Esophagus (tissue), 2 donors: Measurements from ENCODE around the gene USP51. TPM values are rescaled to one million over a fixed set of nuclear protein-coding genes. Genes with fewer than 3 reads are reported as not detected.
"Not testable (repeated sequence)": the region's sequence is repeated elsewhere in the genome, so short reads cannot be mapped to it uniquely, and the experiment has no call there.

ENCODE experiments used
- H3K27ac ChIP-seq, 2 donors: one replicate each; pipeline ENCODE4 v1.5.1; 2013; ENCODE audit warnings: low read depth in 2 of 2, mild to moderate bottlenecking in 2 of 2, inconsistent platforms in 1 of 2, low read length in 1 of 2, moderate library complexity in 1 of 2
- H3K27me3 ChIP-seq, 2 donors: one replicate each; pipeline ENCODE4 v1.6.1; 2013; ENCODE audit warnings: low read length in 2 of 2, control low read depth in 1 of 2, mild to moderate bottlenecking in 1 of 2; ENCODE audit not compliant: insufficient read depth in 2 of 2, control insufficient read depth in 1 of 2
- H3K36me3 ChIP-seq, 2 donors: one replicate each; pipeline ENCODE4 v1.6.1; 2013; ENCODE audit warnings: low read length in 1 of 2; ENCODE audit not compliant: control insufficient read depth in 2 of 2, insufficient read depth in 2 of 2
- H3K4me1 ChIP-seq, 2 donors: one replicate each; pipeline ENCODE4 v1.6.1; 2013; ENCODE audit warnings: low read length in 1 of 2; ENCODE audit not compliant: control insufficient read depth in 2 of 2, insufficient read depth in 2 of 2
- H3K4me3 ChIP-seq, 2 donors: one replicate each; pipeline ENCODE4 v1.5.1; 2013; ENCODE audit warnings: low read length in 2 of 2, mild to moderate bottlenecking in 2 of 2, low read depth in 1 of 2, moderate library complexity in 1 of 2
- H3K9me3 ChIP-seq, 2 donors: one replicate each; pipeline ENCODE4 v1.6.1; 2013; ENCODE audit warnings: mild to moderate bottlenecking in 2 of 2, low read depth in 1 of 2, low read length in 1 of 2, moderate library complexity in 1 of 2; ENCODE audit not compliant: control insufficient read depth in 2 of 2, insufficient read depth in 1 of 2
- WGBS, 2 donors: extraction: QIAGEN DNeasy Blood & Tissue Kit; methylation state at CpG; one replicate each; pipeline ENCODE4 v1.1.7; 2013; 5-methylcytosine and 5-hydroxymethylcytosine counted together
- polyA plus RNA-seq, 2 donors: library from polyadenylated mRNA; stranded (reverse); fragments of 200-250 nt; gene quantifications; one replicate each; pipeline ENCODE4 v1.2.3, GENCODE V29; 2013
- donor health status: healthy with polysubstance abuse.
- donor health status: Bipolar disorder and iron deficiency.

The USP51 gene
- polyA plus RNA-seq, 2 donors: 0.24 TPM

DNA sequence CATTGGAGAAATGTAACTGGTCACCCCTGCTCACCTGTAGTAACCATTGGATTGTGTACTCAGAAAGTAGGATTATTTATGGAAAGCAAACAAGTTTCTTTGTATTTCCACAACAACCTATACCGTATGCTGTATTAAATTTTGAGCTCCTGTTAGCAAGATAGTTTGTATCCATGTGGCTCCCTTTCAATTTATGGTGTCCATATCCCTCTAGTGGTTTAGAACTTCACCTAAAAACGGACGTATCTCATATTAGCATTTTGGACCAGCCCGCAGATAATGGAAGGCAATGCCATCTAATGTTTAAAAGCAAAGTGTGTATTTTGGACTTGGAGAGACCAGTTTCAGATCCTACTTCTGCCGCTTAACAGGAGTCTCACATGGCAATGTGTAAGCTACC is 17.4 kb upstream of the USP51 start:
- not testable (repeated sequence) for H3K27me3 ChIP-seq, H3K36me3 ChIP-seq, H3K27ac ChIP-seq, H3K9me3 ChIP-seq, H3K4me3 ChIP-seq, H3K4me1 ChIP-seq
- no CpG with 5 or more reads among the region's 5 CpGs for WGBS, 2 donors

DNA sequence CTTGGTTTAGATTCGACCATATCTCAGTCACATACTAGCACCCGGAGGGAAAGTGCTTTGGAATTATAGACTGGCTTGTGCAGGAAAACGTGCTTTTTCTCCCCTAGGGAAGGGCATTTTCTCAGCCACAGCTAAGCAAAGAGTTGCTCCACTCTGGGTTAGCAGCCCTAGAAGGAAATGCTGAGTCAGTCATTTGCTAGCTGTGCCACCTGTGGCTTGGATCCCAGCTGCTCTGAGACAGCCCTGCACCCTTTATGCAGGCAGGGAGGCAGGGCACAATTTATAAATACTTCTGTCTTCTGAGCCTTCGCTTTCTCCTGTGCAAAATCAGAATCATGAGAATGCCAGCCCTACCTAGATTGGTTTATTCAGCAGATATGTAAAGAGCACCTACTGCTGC is 1.3 kb upstream of the USP51 start:
- no peaks in the 10 kb centered on the region for H3K27me3 ChIP-seq
- H3K27ac ChIP-seq: no peak overlapping the region
- no peaks in the 10 kb centered on the region for H3K9me3 ChIP-seq
- no peaks in the 10 kb centered on the region for H3K36me3 ChIP-seq
- no peak overlapping the region for H3K4me3 ChIP-seq
- H3K4me1 ChIP-seq: no peaks in the 10 kb centered on the region
- 64 to 76% methylated on average over 4 of the region's 4 CpGs for WGBS, 2 donors

DNA sequence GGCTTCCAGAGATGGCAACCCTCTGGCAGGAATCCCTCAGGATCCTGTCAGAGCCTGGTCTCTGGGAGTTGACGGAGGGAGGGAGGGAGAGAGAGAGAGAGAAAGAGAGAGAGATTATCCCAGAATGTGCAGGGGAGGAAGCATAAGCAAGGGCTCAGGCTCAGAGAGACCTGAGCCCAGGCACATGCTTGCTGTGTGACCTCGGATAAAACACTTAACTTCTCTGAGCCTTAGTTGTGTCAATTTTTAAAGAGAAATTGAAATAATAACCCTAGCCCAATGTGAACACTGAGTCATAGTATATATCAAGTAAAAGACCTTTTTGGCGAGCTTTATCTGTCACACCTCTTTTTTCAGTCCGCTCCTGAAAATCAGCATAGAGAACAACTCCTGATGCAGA is 473 bp upstream of the USP51 start:
- H3K4me1 ChIP-seq: no peaks in the 10 kb centered on the region
- H3K27me3 ChIP-seq: no peaks in the 10 kb centered on the region
- H3K4me3 ChIP-seq: peak overlapping the region in 1 of 2 donors; percentile 53
- WGBS, 2 donors: 51 to 75% methylated on average over 4 of the region's 4 CpGs
- H3K9me3 ChIP-seq: no peaks in the 10 kb centered on the region
- H3K27ac ChIP-seq: peak overlapping the region; percentile 86
- H3K36me3 ChIP-seq: no peaks in the 10 kb centered on the region

DNA sequence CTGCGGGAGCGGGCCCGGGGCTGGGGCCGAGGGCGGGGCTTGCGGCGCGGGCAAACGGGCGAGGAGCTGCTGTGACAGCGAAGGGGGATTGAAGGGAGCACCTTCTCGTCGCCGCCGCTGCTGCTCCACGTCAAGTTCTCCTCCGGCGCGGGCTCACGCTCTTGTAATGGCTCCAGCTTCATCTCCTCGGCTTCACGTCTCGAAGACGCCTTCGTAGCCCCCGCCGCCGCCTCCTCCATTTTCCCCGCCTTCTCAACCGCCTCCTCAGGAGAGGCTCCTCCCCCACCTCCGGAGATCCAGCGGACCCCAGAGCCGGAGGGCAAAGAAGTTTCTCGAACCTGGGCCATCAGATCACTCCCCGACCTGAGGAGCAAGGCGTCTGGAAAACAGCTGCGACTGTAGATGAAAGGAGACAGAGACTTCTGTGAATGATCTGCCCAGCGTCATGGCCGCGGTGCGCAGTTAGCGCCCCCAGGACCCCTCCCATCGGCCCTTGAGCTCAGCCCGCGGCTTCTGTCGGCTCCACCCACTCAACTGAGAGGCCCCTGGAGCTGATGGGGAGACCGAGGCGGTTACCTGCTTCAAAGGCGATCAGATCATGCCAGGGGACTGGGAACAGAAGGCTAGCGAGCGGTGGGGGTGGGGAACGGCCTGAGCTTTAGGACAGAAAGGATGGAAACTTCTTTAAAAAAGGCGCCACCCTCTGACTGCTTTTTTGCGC is 895 bp downstream of the USP51 start:
- Histone ChIP-seq H3K9me3 (no peaks in the 10 kb centered on the region), H3K4me3 (peak overlapping the region; percentile 53 to 65), H3K4me1 (no peaks in the 10 kb centered on the region), H3K27ac (peak overlapping the region; percentile 86 to 93), H3K27me3 (no peaks in the 10 kb centered on the region), H3K36me3 (no peaks in the 10 kb centered on the region)
- WGBS, 2 donors: 1 to 38% methylated on average over 39 to 54 of the region's 54 CpGs

DNA sequence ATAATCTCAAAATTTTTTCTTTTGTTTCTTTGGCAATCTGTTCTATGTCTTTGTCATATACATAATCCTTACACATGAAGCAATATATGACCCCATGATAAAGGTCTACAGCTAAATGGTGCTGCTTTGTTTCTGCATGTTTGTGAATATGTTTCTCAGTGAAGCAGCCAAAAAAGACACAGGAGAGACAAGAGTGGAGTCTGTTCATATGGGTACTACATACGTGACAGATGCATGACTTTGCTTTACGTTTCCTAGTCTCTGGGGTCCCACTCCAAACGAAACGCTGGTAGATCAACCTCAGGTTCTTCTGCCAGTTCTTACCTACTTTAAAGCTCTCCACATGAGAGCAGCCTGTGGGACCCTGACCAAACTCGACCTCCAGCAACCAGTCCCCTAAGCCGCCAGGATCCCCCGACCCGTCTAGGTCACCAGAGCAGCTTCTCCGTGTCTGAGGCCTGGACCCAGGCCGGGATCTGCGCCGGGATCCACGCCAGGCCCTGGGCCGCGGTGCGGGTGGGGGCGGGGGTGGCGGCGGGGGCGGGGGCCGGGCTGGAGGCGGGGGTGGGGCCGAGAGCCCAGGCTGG is 1.5 kb downstream of the USP51 start:
- 3 to 31% methylated on average over 18 to 23 of the region's 23 CpGs for WGBS, 2 donors

DNA sequence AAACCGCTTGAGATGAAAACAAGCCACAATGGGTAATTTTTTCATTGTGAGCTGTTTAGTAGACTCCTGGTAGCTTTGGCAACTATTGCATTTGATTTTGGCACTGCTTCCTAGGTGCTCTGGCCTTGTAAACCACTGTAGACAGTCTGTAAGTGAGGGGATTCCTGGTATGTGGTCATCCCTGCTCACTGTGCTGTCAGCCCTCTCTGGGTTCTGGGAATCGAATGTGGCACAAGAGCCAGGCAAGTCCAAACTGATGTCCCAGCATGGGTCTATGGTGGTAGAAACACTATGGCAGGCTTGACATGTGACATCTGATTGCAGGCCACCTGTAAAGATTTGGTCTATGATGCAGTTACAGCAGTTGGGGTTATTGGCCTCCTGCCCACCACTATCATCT is 2.5 kb downstream of the USP51 start:
- no peak overlapping the region for H3K4me3 ChIP-seq
- H3K27me3 ChIP-seq: no peaks in the 10 kb centered on the region
- 77 to 84% methylated on average over 2 of the region's 2 CpGs for WGBS, 2 donors
- no peaks in the 10 kb centered on the region for H3K9me3 ChIP-seq
- no peaks in the 10 kb centered on the region for H3K36me3 ChIP-seq
- H3K4me1 ChIP-seq: no peaks in the 10 kb centered on the region
- H3K27ac ChIP-seq: no peak overlapping the region

More for the DNA sequence above, 1.5 kb downstream of the USP51 start:
- H3K27me3 ChIP-seq: no peaks in the 10 kb centered on the region
- H3K4me3 ChIP-seq: peak overlapping the region in 1 of 2 donors; percentile 53
- H3K27ac ChIP-seq: peak overlapping the region; percentile 54 to 93
- H3K9me3 ChIP-seq: no peaks in the 10 kb centered on the region
- no peaks in the 10 kb centered on the region for H3K36me3 ChIP-seq
- H3K4me1 ChIP-seq: no peaks in the 10 kb centered on the region

DNA sequence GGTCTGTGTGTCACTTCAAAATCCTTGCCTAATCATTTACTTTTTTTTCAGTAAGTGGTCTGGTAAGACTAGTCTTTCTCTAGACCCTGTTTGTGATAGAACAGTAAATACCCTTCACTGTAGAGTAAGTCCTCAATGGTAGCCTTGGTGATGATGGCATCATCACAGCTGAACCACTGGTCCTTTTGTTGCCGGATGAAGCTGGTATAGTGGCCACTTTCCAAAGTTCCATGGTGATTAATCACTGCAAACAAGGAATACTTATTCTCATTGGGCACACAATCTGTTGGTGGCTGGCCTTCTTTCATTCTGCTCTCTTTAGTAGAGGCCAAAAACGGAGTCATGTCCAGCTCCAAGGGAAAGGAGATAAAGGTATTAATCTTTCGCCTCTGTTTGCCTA is 2.9 kb downstream of the USP51 start:
- H3K4me1 ChIP-seq: no peaks in the 10 kb centered on the region
- no peaks in the 10 kb centered on the region for H3K36me3 ChIP-seq
- H3K27ac ChIP-seq: no peak overlapping the region
- no peaks in the 10 kb centered on the region for H3K27me3 ChIP-seq
- H3K4me3 ChIP-seq: no peak overlapping the region
- WGBS, 2 donors: 55 to 63% methylated on average over 3 of the region's 3 CpGs
- no peaks in the 10 kb centered on the region for H3K9me3 ChIP-seq

DNA sequence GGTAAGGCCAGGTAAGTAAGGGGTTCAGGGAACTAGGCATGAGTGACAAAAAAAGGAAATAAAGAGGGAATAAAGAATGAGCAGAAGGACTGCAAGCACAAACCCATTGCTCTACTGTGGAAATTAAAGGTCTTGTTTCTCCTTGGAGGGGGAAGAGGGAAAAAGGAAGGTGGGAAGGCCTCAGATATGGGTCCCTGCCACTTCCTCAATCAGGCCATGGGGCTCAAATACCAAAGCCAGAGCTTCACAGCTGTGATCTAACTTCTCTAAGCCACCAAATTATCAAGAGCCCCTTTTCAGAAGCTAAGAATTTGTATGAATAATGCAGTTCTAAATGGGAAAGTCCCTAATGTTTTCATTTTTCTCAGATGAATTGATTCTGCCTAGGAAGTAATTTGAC is 4.7 kb downstream of the USP51 start:
- Histone ChIP-seq H3K4me3 (no peak overlapping the region), H3K4me1 (no peaks in the 10 kb centered on the region), H3K27me3 (no peaks in the 10 kb centered on the region), H3K9me3 (no peaks in the 10 kb centered on the region), H3K27ac (no peak overlapping the region), H3K36me3 (no peaks in the 10 kb centered on the region)

DNA sequence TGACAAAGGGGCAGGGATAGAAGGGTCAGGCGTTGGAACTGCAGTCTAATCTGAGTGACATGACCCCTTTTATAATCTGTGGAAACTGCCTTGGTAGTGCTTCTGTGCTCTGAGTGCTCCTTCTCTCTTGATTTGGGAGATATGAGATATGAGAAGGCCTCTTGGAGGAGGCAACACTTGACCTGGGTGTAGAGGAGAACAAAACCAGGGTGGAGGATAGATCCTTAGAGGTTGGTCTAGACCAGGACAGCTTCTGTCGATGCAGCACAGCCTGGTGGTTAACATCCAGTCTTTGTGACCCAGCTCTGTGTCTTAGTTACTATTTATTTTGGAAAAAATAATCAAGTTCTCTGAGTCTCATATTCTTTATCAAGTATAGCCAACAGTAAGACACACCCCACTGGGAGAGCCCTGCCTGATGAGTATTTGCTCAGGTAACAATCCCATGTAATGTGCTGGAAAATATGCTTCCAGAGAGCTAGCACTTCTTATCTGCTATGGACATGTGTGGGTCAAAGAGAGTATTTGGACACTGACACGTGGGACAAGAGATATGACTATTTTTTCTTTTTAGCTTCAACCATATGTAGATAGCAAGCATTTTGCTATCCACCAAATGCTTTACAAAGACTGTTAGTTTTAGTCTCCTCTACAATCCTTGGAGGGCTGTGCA is 9.1 kb downstream of the USP51 start:
- 49 to 79% methylated on average over 3 of the region's 3 CpGs for WGBS, 2 donors
- H3K4me1 ChIP-seq: no peaks in the 10 kb centered on the region

DNA sequence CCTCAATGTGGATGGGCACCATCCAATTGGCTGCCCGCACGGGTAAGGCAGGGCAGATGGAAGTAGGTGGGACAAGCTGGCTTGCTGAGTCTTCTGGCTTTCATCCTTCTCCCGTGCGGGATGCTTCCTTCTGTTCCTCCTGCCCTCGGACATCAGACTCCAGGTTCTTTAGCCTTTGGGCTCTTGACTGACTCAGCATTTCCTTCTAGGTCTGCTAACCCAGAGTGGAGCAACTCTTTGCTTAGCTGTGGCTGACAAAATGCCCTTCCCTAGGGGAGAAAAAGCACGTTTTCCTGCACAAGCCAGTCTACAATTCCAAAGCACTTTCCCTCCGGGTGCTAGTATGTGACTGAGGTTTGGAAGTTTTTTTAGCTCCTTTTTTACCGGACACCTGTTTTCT is 9.7 kb downstream of the USP51 start:
- H3K36me3 ChIP-seq, H3K4me1 ChIP-seq, H3K27ac ChIP-seq, H3K27me3 ChIP-seq, H3K4me3 ChIP-seq, H3K9me3 ChIP-seq: not testable (repeated sequence)
- 66 to 84% methylated on average over 4 to 5 of the region's 8 CpGs for WGBS, 2 donors

More for the DNA sequence above, 9.1 kb downstream of the USP51 start:
- H3K36me3 ChIP-seq: no peaks in the 10 kb centered on the region
- no peaks in the 10 kb centered on the region for H3K27me3 ChIP-seq
- H3K27ac ChIP-seq: no peak overlapping the region
- H3K9me3 ChIP-seq: no peaks in the 10 kb centered on the region
- no peak overlapping the region for H3K4me3 ChIP-seq
